Activated CD4-positive, alpha-beta memory T cell treated with anti-CD3 and anti-CD28 coated beads, Interleukin-2, amount 10 ng/mL, durations not matched to agents 7 days and 5 days (primary cell): ENCODE results near the gene R3HDM4. TPM values are rescaled to one million over a fixed set of nuclear protein-coding genes. Genes with fewer than 3 reads are reported as not detected.

Experiments
- CTCF ChIA-PET: fragments of 350-600 bp; sonication (Branson Sonifier 250); formaldehyde crosslinking; loops from one replicate; lab custom pipeline; 2021; ENCODE audit warnings: antibody characterized with exemption, inconsistent platforms; lab: Charles Lee
- POLR2A ChIA-PET: fragments of 350-600 bp; sonication (Branson Sonifier 250); formaldehyde crosslinking; loops from one replicate; lab custom pipeline; 2021; ENCODE audit warnings: antibody characterized with exemption; lab: Charles Lee
- DNase-seq: peaks from one replicate; pipeline ENCODE4 v3.0.0-alpha.2; 2020
- H3K27ac Mint-ChIP-seq: one replicate; pipeline ENCODE4 v1.8.0; 2021; ENCODE audit warnings: mild to moderate bottlenecking, mixed read lengths
- H3K27me3 Mint-ChIP-seq: one replicate; pipeline ENCODE4 v1.8.0; 2021; ENCODE audit warnings: mixed read lengths
- H3K36me3 Mint-ChIP-seq: one replicate; pipeline ENCODE4 v1.8.0; 2021; ENCODE audit warnings: low read depth, mixed read lengths
- H3K4me1 Mint-ChIP-seq: one replicate; pipeline ENCODE4 v1.8.0; 2021; ENCODE audit warnings: mixed read lengths
- H3K4me3 Mint-ChIP-seq: one replicate; pipeline ENCODE4 v1.8.0; 2021; ENCODE audit warnings: mild to moderate bottlenecking, mixed read lengths
- H3K9me3 Mint-ChIP-seq: one replicate; pipeline ENCODE4 v1.8.0; 2021; ENCODE audit warnings: mixed read lengths
- total RNA-seq, 2 experiments: library from RNA; stranded (reverse); gene quantifications; one replicate each; pipeline ENCODE4 v1.2.3, GENCODE V29; 2021

Gene R3HDM4
- total RNA-seq, 2 experiments from 2014 or later, result 111 to 116 TPM

GRCh38 chr19:933553-933882, 20.5 kb upstream of the R3HDM4 start:
- ChIA-PET CTCF (interaction anchor here (0.5 kb wide), 1 partner anchor 37 kb away, joined by 3 read pairs; no protein-coding TSS in a partner anchor), POLR2A (interaction anchor here (1.1 kb wide), 1 partner anchor 336 kb away, joined by 3 read pairs; the partner anchor contains the start of gene CIRBP)
- H3K27me3 Mint-ChIP-seq, result no peaks in the 10 kb centered on the region
- peaks cover 21% of the 10 kb centered on the region for H3K4me1 Mint-ChIP-seq
- peaks cover 2% of the 10 kb centered on the region for H3K9me3 Mint-ChIP-seq
- H3K4me3 Mint-ChIP-seq, result no peak overlapping the region
- H3K36me3 Mint-ChIP-seq, result peaks cover 28% of the 10 kb centered on the region
- no peak overlapping the region for H3K27ac Mint-ChIP-seq
- no peak for DNase-seq

DNA sequence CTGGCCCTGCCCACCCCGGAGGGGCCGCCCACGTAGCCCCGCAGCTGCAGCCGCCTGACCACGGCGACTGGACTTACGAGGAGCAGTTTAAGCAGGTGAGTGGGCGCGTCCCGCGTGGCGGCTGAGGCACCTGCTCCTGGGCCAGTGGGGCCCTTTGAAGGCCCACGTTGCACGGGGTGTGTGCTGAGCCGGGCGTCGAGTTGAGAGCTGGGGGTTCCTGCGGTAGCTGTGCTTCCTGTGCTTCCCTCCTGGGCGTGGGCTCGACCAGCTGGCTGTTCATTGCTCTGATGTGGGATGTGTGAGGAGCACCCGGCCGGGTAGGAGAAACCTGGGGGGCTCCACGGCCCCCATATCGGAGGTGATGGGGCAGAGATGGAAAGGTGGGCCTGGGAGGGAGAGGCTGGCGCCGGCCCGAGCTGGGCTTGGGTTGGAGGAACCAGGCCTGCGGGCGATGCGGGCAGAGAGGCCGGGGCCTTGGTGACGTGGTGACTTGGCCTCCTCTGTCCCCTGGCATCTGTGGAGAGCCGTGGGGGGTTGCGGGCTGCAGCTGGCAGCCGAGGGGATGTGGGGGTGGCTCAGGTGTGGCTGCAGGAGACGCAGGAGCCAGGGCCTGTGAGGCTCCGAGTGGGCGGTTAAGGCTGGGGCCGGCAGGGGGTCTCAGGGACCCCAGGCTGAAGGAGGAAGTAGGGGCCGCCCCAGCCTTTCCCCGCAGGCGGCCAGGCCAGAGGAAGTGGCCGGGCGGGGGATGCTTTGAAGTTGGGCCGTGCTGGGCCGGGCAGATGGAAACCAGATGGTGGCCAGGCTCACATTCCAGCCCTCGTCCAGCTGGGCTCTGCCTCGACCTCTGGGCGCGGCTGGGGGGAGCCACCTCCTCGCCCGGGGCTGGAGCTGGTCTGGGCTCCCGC, 19.9 kb upstream of the R3HDM4 start:
- POLR2A ChIA-PET, result interaction anchor here (1.1 kb wide), 1 partner anchor 336 kb away, joined by 3 read pairs; the partner anchor contains the start of gene CIRBP
- Mint-ChIP-seq H3K4me3 (peak overlapping the region; percentile 63), H3K36me3 (peaks cover 26% of the 10 kb centered on the region), H3K4me1 (peaks cover 18% of the 10 kb centered on the region), H3K27me3 (no peaks in the 10 kb centered on the region), H3K9me3 (peaks cover 2% of the 10 kb centered on the region), H3K27ac (peak overlapping the region; percentile 64)
- DNase-seq, result peak; percentile 31
- CTCF ChIA-PET, result interaction anchor here (0.5 to 1.8 kb wide), 3 partner anchors 38 to 69 kb away, joined by 3 to 4 read pairs (median 3); partner anchors contain the start of gene WDR18

- POLR2A ChIA-PET, result interaction anchor here (1.1 kb wide), 1 partner anchor 337 kb away, joined by 3 read pairs; the partner anchor contains the start of gene CIRBP
- Mint-ChIP-seq H3K27ac (no peak overlapping the region), H3K4me3 (no peak overlapping the region), H3K4me1 (peaks cover 13% of the 10 kb centered on the region), H3K27me3 (no peaks in the 10 kb centered on the region), H3K36me3 (peaks cover 21% of the 10 kb centered on the region), H3K9me3 (no peaks in the 10 kb centered on the region)
- CTCF ChIA-PET, result interaction anchor here (1.0 to 1.8 kb wide), 2 partner anchors 52 to 68 kb away, joined by 3 to 4 read pairs; partner anchors contain the start of gene WDR18
- DNase-seq, result no peak
Measured at GRCh38 chr19:931860-932647, 19.0 kb upstream of the R3HDM4 start.

GRCh38 chr19:929891-930258, 16.9 kb upstream of the R3HDM4 start:
- Mint-ChIP-seq H3K4me3 (no peak overlapping the region), H3K4me1 (peaks cover 10% of the 10 kb centered on the region), H3K27ac (no peak overlapping the region), H3K36me3 (peaks cover 18% of the 10 kb centered on the region), H3K27me3 (no peaks in the 10 kb centered on the region), H3K9me3 (no peaks in the 10 kb centered on the region)
- POLR2A ChIA-PET, result interaction anchor here (0.5 to 0.9 kb wide), 3 partner anchors 19 to 277 kb away, joined by 3 to 4 read pairs (median 4); partner anchors contain the start of gene WDR18
- DNase-seq, result no peak
- CTCF ChIA-PET, result interaction anchor here (0.7 kb wide), 2 partner anchors 52 to 101 kb away, joined by 3 to 4 read pairs; no protein-coding TSS in a partner anchor

- no peaks in the 10 kb centered on the region for H3K27me3 Mint-ChIP-seq
- H3K9me3 Mint-ChIP-seq, result no peaks in the 10 kb centered on the region
- peaks cover 18% of the 10 kb centered on the region for H3K36me3 Mint-ChIP-seq
- peaks cover 11% of the 10 kb centered on the region for H3K4me1 Mint-ChIP-seq
- no peak overlapping the region for H3K27ac Mint-ChIP-seq
- H3K4me3 Mint-ChIP-seq, result no peak overlapping the region
- DNase-seq, result no peak
- CTCF ChIA-PET, result no interaction called here
- POLR2A ChIA-PET, result interaction anchor here (0.5 to 0.9 kb wide), 2 partner anchors 55 to 278 kb away, joined by 4 read pairs; partner anchors contain the start of gene WDR18
Measured at GRCh38 chr19:929203-929890, 16.3 kb upstream of the R3HDM4 start.

DNA sequence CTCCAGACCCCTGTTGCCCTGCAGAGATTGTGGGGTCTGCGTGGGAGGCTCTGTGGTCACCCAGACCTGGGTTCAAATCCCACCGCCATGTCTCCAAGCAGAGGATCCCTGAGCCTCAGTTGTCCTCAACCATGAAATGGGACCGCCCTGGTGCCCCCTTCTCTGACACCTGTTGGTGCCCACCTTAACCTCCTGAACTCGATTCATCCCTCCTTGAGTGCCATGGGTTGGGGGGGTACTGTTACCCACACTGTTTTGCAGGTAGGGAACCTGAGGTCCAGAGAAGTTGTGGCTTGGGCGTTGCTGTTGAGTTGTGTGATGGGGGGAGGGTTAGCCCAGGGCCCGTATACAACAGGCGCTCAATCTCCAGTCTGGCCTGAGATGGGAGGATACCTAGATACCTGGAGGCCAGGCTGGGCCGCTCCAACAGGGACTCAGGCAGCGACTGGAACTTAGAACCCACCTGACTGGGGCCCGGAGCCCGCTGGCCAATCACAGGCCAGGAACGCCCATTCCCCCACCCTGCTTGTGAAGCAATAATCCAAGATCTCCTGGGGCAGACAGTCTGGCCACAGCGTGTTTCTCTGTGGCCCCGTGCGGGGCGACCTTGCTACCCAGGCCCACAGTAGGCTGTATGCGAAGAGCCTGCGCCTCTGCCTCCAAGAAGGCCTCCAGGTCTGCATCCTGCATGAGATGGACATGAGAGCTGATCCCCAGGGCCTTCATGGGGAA, 15.6 kb upstream of the R3HDM4 start:
- Mint-ChIP-seq H3K4me3 (peak overlapping the region; percentile 47), H3K9me3 (no peaks in the 10 kb centered on the region), H3K4me1 (peaks cover 16% of the 10 kb centered on the region), H3K36me3 (peaks cover 18% of the 10 kb centered on the region), H3K27me3 (no peaks in the 10 kb centered on the region), H3K27ac (no peak overlapping the region)
- CTCF ChIA-PET, result no interaction called here
- DNase-seq, result no peak
- POLR2A ChIA-PET, result interaction anchor here (0.9 kb wide), 1 partner anchor 55 kb away, joined by 4 read pairs; the partner anchor contains the start of gene WDR18

DNA sequence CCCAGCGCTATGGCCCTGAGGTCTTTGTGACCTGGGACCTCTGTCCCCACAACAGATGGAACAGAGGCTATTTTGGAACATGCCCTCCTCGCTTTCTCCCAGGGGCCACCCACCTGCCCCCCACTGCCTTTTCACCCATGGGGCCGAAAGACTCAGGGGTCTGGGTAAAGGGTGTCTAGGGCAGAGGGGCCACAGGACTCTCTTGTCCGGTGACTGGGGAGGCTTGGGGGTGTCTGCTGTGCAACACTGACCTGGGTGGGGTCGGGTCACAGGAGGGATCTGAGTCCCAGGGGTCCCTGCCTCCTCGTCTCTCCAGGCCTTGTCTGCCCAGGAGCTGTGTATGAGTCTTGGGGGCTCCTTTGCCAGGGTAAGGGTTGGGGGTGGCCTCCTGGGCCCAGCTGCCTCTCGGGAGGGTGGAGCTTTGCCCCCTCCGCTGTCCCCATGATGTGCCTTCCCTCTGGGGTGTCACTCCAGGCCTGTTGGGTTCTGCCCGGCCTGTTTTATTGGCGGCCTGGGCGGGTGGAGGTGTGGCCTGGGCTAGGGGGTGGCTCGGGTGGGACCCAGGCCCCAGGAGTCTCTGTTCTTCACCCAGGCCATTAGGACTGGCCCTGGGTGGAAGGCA, 14.9 kb upstream of the R3HDM4 start:
- H3K27me3 Mint-ChIP-seq, result no peaks in the 10 kb centered on the region
- CTCF ChIA-PET, result no interaction called here
- H3K9me3 Mint-ChIP-seq, result no peaks in the 10 kb centered on the region
- peak overlapping the region; percentile 47 for H3K4me3 Mint-ChIP-seq
- DNase-seq, result no peak
- H3K36me3 Mint-ChIP-seq, result peaks cover 17% of the 10 kb centered on the region
- H3K4me1 Mint-ChIP-seq, result peaks cover 16% of the 10 kb centered on the region
- POLR2A ChIA-PET, result no interaction called here
- H3K27ac Mint-ChIP-seq, result no peak overlapping the region

- no peak for DNase-seq
- Mint-ChIP-seq H3K4me1 (peaks cover 12% of the 10 kb centered on the region), H3K4me3 (peak overlapping the region; percentile 47), H3K27me3 (no peaks in the 10 kb centered on the region), H3K27ac (no peak overlapping the region), H3K9me3 (no peaks in the 10 kb centered on the region), H3K36me3 (peaks cover 14% of the 10 kb centered on the region)
- ChIA-PET POLR2A (no interaction called here), CTCF (interaction anchor here (0.9 kb wide), 1 partner anchor 57 kb away, joined by 3 read pairs; the partner anchor contains the start of gene WDR18)
Measured at GRCh38 chr19:927351-927779, 14.3 kb upstream of the R3HDM4 start.

- Mint-ChIP-seq H3K4me3 (peak overlapping the region; percentile 78), H3K27ac (peak overlapping the region; percentile 65), H3K9me3 (no peaks in the 10 kb centered on the region), H3K27me3 (peaks cover 3% of the 10 kb centered on the region), H3K36me3 (peaks cover 11% of the 10 kb centered on the region), H3K4me1 (peaks cover 11% of the 10 kb centered on the region)
- peak; percentile 55 for DNase-seq
- ChIA-PET POLR2A (no interaction called here), CTCF (interaction anchor here (0.9 kb wide), 1 partner anchor 57 kb away, joined by 3 read pairs; the partner anchor contains the start of gene WDR18)
Measured at GRCh38 chr19:926589-927350, 13.8 kb upstream of the R3HDM4 start.

- peaks cover 10% of the 10 kb centered on the region for H3K36me3 Mint-ChIP-seq
- peak overlapping the region; percentile 78 for H3K4me3 Mint-ChIP-seq
- CTCF ChIA-PET, result interaction anchor here (0.9 kb wide), 1 partner anchor 58 kb away, joined by 3 read pairs; the partner anchor contains the start of gene WDR18
- POLR2A ChIA-PET, result no interaction called here
- H3K27me3 Mint-ChIP-seq, result peaks cover 3% of the 10 kb centered on the region
- no peaks in the 10 kb centered on the region for H3K9me3 Mint-ChIP-seq
- H3K4me1 Mint-ChIP-seq, result peaks cover 15% of the 10 kb centered on the region
- peak overlapping the region; percentile 54 for H3K27ac Mint-ChIP-seq
- no peak for DNase-seq
Measured at GRCh38 chr19:926323-926588, 13.2 kb upstream of the R3HDM4 start.
